Dendritic cell treated with granulocyte-macrophage colony-stimulating factor and Interleukin-4, amounts not matched to agents 40 ng/mL and 50 ng/mL, for 4 days (primary cell): ENCODE results near the gene PXMP2.
A peak's percentile ranks its signal among the peaks of the same experiment; 100 is the strongest.
"Not testable (repeated sequence)": the region's sequence is repeated elsewhere in the genome, so short reads cannot be mapped to it uniquely, and the experiment has no call there.

Experiments
- H3K27ac Mint-ChIP-seq: one replicate; pipeline ENCODE4 v1.8.0; 2022; ENCODE audit warnings: mild to moderate bottlenecking, mixed read lengths
- H3K27me3 Mint-ChIP-seq: one replicate; pipeline ENCODE4 v1.8.0; 2022; ENCODE audit warnings: mild to moderate bottlenecking, mixed read lengths
- H3K36me3 Mint-ChIP-seq: one replicate; pipeline ENCODE4 v1.8.0; 2022; ENCODE audit warnings: low read depth, mixed read lengths
- H3K4me1 Mint-ChIP-seq: one replicate; pipeline ENCODE4 v1.8.0; 2022; ENCODE audit warnings: low read depth, mixed read lengths
- H3K4me3 Mint-ChIP-seq: one replicate; pipeline ENCODE4 v1.8.0; 2022; ENCODE audit warnings: mild to moderate bottlenecking, moderate library complexity, mixed read lengths
- H3K9me3 Mint-ChIP-seq: one replicate; pipeline ENCODE4 v1.8.0; 2022; ENCODE audit warnings: mixed read lengths
- intact Hi-C: fragments of 100-400 bp; cut with micrococcal nuclease; formaldehyde crosslinking; loops from one replicate; pipeline ENCODE4 v1.15.0; 2022

The PXMP2 gene

DNA sequence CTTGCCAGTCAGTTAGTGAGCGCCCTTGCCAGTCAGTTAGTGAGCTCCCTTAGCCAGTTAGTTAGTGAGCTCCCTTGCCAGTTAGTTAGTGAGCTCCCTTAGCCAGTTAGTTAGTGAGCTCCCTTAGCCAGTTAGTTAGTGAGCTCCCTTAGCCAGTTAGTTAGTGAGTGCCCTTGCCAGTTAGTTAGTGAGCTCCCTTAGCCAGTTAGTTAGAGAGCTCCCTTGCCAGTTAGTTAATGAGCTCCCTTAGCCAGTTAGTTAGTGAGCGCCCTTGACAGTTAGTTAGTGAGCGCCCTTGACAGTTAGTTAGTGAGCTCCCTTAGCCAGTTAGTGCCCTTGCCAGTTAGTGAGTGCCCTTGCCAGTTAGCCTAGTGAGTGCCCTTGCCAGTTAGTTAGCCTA, 7.5 kb downstream of the PXMP2 start:
- H3K27me3 Mint-ChIP-seq, intact Hi-C loops, H3K27ac Mint-ChIP-seq, H3K4me1 Mint-ChIP-seq, H3K36me3 Mint-ChIP-seq, H3K9me3 Mint-ChIP-seq, H3K4me3 Mint-ChIP-seq: not testable (repeated sequence)

DNA sequence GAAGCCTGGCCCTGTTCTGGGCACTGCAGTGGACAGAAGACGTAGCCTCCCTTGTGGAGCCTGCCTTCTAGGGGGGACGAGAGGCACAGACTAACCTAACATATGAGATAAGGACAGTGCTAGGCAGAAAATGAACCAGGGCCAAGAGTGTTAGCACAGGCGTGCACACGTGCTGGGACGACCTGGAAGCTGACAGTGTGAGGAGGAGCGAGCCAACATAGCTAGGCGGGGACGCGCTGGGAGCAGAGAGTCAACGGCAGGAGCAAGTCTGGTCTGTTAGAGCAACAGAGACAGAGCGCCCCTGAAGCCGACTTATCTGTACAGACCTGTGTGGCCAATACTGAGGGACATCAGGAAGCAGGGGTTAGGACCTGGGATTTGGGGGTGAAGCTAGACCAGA, 8.0 kb downstream of the PXMP2 start:
- Mint-ChIP-seq H3K9me3 (no peaks in the 10 kb centered on the region), H3K4me1 (peaks cover 5% of the 10 kb centered on the region), H3K36me3 (no peaks in the 10 kb centered on the region), H3K27ac (no peak overlapping the region), H3K4me3 (no peak overlapping the region), H3K27me3 (no peaks in the 10 kb centered on the region)
- intact Hi-C loops = no loop called here

DNA sequence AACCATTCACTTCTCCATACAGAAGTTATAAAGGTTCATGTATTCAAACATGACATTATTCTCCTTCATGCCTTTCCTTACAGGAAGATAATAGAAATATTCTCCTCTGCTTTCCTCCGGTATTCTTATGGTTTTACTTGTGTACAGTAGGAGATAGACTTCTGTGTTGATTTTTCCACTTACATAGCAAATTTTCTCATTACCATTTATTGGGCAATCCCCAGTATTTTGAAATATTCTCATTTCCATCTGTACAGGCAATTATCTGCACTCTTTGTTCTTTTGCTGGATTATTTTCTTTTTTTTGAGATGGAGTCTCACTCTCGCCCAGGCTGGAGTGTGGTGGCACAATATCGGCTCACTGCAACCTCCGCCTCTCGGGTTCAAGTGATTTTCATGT, 11.0 kb downstream of the PXMP2 start:
- intact Hi-C loops = no loop called here
- H3K9me3 Mint-ChIP-seq = no peaks in the 10 kb centered on the region
- no peak overlapping the region for H3K4me3 Mint-ChIP-seq
- peaks cover 5% of the 10 kb centered on the region for H3K4me1 Mint-ChIP-seq
- H3K36me3 Mint-ChIP-seq = peaks cover 6% of the 10 kb centered on the region
- H3K27ac Mint-ChIP-seq = no peak overlapping the region
- no peaks in the 10 kb centered on the region for H3K27me3 Mint-ChIP-seq

DNA sequence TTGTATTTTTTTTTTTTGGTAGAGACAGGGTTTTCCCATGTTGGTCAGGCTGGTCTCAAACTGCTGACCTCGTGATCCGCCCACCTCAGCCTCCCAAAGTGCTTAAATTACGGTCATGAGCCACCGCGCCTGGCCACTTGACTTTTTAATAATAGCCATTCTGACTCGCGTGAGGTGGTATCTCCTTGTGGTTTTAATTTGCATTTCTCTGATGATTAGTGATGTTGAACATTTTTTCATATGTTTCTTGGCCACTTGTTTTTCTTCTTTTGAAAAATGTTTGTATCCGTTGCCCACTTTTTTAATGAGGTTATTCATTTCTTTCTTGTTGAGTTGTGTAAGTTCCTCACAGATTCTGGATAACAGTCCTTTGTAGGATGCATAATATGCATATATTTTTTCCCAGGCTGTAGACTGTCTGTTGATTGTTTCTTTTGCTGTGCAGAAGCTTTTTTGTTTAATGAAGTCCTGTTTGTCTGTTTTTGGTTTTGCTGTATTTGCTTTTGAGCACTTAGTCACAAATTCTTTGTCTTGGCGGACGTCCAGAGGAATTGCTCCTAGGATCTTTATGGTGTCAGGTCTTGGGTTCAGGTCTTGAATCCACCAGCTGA, 12.9 kb downstream of the PXMP2 start:
- no peak overlapping the region for H3K4me3 Mint-ChIP-seq
- H3K27me3 Mint-ChIP-seq = no peaks in the 10 kb centered on the region
- H3K9me3 Mint-ChIP-seq = no peaks in the 10 kb centered on the region
- intact Hi-C loops = no loop called here
- peaks cover 6% of the 10 kb centered on the region for H3K36me3 Mint-ChIP-seq
- H3K27ac Mint-ChIP-seq = no peak overlapping the region
- H3K4me1 Mint-ChIP-seq = peaks cover 10% of the 10 kb centered on the region

DNA sequence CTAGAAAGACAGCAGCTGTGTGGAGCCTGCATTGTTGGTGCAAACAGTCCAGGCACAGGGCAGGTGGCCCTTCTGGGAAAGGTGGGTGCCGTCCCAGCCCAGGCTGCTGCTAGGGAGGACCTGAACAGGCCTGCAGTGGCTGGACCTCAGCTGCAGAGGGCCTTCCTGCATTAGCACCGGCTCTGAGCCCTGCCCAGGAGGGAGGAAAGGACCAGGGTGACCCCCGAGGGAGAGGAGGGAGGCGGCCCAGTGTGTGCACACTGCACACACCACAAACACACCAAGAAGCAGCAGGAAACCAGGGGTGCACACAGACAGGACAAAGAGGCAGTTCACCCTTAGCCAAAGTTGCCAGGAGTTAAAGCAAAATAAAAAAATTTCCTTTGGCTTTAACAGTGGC, 15.3 kb downstream of the PXMP2 start:
- Mint-ChIP-seq H3K4me1 (peaks cover 10% of the 10 kb centered on the region), H3K36me3 (peaks cover 6% of the 10 kb centered on the region), H3K9me3 (no peaks in the 10 kb centered on the region), H3K27me3 (no peaks in the 10 kb centered on the region), H3K4me3 (no peak overlapping the region), H3K27ac (no peak overlapping the region)
- intact Hi-C loops = no loop called here

DNA sequence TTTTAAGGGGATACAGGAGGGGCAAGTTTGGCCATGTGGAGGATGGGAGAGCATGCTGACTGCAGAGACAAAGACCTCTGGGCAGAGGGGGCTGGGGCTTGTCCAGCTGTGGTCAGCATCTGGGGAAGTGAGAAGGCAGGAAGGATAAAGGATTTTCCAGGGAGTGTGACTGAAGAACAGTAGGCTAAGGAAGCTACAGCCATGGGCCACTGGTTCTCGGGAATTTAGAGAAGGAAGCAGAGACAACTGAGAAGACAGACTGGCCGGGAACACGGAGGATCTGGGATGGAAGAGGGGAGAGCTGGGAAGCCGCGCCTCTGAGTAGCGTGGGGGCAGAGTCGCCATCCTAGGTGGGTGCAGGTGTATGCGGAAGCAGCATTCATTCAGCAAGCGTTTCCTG, 16.3 kb downstream of the PXMP2 start:
- Mint-ChIP-seq H3K9me3 (no peaks in the 10 kb centered on the region), H3K27me3 (no peaks in the 10 kb centered on the region), H3K36me3 (peaks cover 6% of the 10 kb centered on the region), H3K27ac (no peak overlapping the region), H3K4me3 (no peak overlapping the region), H3K4me1 (peaks cover 5% of the 10 kb centered on the region)
- intact Hi-C loops = no loop called here

DNA sequence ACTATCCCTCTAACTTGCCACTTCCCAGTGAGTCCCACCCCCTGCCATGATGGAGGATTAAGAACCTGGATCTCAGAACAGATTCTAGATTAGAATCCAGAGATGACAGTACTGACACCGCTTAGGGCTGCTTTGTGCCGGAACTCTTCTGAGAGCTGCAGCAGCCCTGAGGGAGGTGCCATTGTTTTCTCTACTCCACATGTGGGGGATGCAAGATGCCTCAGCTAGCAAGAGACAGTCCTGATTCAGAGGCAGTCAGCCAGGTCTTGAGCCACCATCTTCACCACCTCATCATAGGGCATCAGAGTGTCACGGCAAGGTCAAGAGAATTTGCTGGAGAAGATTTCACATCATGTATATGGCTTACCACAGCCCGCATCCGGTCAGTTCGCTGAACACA, 19.9 kb downstream of the PXMP2 start:
- Mint-ChIP-seq H3K27me3 (no peaks in the 10 kb centered on the region), H3K9me3 (no peaks in the 10 kb centered on the region), H3K27ac (no peak overlapping the region), H3K4me1 (peaks cover 16% of the 10 kb centered on the region), H3K36me3 (peaks cover 7% of the 10 kb centered on the region), H3K4me3 (no peak overlapping the region)
- intact Hi-C loops = no loop called here

DNA sequence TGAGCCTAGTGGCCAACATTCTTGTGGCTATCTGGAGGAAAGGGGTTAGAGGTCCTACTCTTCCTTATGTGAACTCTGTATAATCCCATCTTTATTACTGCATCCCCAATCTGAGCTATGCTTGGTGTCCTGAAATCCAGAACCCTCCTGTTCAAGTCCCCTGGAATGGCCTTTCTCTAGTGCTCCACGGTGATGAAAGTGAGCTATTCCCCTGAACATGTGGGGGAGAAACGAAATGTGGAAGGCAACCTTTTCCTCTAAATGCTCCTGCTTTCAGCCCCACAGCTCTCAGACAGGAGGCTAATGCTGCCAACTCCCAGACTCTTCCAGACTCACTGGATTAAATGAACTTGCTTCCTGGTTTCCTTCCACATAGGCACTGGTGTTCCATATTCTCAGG, 20.8 kb downstream of the PXMP2 start:
- no peaks in the 10 kb centered on the region for H3K9me3 Mint-ChIP-seq
- no peak overlapping the region for H3K27ac Mint-ChIP-seq
- H3K4me3 Mint-ChIP-seq = no peak overlapping the region
- peaks cover 8% of the 10 kb centered on the region for H3K36me3 Mint-ChIP-seq
- no peaks in the 10 kb centered on the region for H3K27me3 Mint-ChIP-seq
- peaks cover 23% of the 10 kb centered on the region for H3K4me1 Mint-ChIP-seq
- intact Hi-C loops = no loop called here

DNA sequence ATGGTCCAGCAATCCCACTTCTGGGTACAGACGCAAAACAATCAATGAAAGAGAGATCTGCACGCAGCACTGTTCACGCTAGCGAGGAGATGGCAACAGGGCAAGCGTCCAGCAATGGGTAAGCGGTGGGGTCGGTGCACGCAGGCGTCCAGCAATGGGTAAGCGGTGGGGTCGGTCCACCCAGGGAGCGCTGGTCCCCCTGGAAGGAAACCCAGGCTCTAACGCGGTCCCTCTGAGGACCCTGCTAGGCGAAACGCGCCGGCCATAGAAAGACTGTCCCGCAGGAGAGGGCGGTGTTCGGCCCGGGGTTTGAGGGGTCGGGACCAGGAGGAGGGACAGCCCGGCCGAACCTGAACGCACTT, 22.6 kb downstream of the PXMP2 start:
- Mint-ChIP-seq H3K27me3 (no peaks in the 10 kb centered on the region), H3K4me3 (peak overlapping the region; percentile 94), H3K4me1 (peaks cover 23% of the 10 kb centered on the region), H3K36me3 (peaks cover 27% of the 10 kb centered on the region), H3K27ac (peak overlapping the region; percentile 87), H3K9me3 (no peaks in the 10 kb centered on the region)
- intact Hi-C loops = loop anchor here (2.0 kb wide), 1 partner anchor 23 kb away; the partner anchor contains the start of genes POLE and PXMP2

DNA sequence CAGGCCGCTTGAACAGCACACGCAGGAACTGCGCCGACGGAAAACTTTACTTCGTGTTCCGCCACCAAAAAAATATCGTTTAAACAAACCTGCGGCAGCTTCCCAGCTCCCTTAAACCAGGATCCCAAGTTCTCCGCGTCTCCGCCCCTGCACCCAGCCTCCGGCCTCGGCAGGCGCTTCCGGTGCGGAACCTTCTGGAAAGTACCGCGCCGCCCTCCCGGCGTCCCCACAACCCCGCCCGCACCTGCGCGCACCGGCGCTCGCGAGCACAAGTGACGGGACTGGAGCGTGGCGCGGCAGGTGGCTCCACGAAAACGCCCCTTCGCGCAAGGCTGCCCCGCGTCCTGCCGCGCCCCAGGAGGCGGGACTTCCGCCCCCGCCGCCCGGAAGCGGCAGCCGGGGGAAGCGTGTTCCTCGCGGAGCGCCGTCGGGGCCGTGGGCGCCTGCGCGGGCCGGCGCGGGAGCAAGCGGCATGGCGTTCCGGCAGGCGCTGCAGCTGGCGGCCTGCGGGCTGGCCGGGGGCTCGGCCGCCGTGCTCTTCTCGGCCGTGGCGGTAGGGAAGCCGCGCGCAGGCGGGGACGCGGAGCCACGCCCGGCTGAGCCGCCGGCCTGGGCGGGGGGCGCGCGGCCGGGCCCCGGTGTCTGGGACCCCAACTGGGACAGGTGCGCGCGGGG, 23.2 kb downstream of the PXMP2 start, which contains the start of gene PGAM5:
Gene PGAM5 (plus strand): TSS at position 438 of the 675 bp plus-strand sequence. CDS start 35 bp downstream, at position 473.
- peaks cover 32% of the 10 kb centered on the region for H3K36me3 Mint-ChIP-seq
- H3K27me3 Mint-ChIP-seq = no peaks in the 10 kb centered on the region
- intact Hi-C loops = loop anchor here (2.0 kb wide), 1 partner anchor 24 kb away; the partner anchor contains the start of genes POLE and PXMP2
- H3K9me3 Mint-ChIP-seq = no peaks in the 10 kb centered on the region
- H3K27ac Mint-ChIP-seq = peak within 1 kb of the TSS; percentile 87
- H3K4me3 Mint-ChIP-seq = peak within 1 kb of the TSS; percentile 94
- peaks cover 23% of the 10 kb centered on the region for H3K4me1 Mint-ChIP-seq

DNA sequence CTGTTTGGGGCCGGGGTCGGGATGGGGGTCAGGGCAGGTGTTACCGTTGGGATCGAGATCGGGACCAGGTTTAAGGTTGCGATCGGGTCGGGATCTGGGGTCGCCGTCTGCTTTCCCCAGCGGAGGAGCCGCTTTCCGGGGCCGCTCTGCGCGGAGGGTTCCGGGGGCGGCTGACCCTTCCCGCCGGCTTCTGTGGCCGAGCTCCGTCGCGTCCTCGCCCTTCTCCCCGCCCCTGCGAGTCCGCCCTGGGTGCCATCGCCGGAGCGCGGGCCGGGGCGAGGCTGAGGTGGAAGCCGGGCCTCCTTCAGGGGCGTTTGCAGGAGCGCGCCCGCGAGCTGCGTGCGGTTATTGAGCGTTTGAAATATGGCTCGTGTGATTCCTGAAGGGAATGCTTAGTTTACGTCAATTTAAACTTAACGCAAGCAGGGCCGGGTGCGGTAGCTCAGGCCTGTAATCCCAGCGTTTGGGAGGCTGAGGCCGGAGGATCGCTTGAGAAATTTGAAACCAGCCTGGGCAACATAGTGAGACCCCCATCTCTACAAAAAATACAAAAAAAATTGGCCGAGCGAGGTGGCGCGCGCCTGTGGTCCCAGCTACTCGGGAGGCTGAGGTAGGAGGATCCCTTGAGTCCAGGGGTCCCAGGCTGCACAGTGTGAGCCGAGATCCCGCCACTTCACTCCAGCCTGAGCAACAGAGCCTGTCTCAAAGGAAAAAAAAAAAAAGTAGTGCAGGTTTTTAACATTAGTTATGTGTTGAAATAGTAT, 23.9 kb downstream of the PXMP2 start:
- H3K36me3 Mint-ChIP-seq = peaks cover 40% of the 10 kb centered on the region
- intact Hi-C loops = loop anchor here (2.0 kb wide), 1 partner anchor 24 kb away; the partner anchor contains the start of genes POLE and PXMP2
- peak overlapping the region; percentile 87 for H3K27ac Mint-ChIP-seq
- H3K4me3 Mint-ChIP-seq = peak overlapping the region; percentile 94
- no peaks in the 10 kb centered on the region for H3K27me3 Mint-ChIP-seq
- H3K9me3 Mint-ChIP-seq = no peaks in the 10 kb centered on the region
- peaks cover 23% of the 10 kb centered on the region for H3K4me1 Mint-ChIP-seq

DNA sequence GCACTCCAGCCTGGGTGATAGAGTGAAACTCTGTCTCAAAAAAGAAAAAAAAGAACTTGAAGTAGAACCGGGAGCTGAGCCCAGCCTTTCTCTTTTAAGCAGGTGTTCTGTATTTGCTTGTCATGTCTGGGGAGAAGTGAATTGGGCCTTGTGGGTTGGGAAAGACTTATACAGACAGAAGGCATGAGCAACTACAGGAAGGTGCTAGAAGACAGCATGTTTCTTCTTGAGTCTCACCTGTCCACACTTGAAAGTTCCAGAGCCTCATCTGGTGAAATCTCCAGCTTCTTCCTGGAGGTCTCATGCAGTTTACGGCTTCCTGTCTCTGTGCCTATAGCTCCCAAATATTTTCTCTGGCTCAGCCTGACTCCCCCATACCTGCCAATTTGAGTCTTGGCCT, 25.7 kb downstream of the PXMP2 start:
- Mint-ChIP-seq H3K27me3 (no peaks in the 10 kb centered on the region), H3K4me1 (peaks cover 23% of the 10 kb centered on the region), H3K9me3 (no peaks in the 10 kb centered on the region), H3K27ac (no peak overlapping the region), H3K4me3 (no peak overlapping the region), H3K36me3 (peaks cover 58% of the 10 kb centered on the region)
- intact Hi-C loops = no loop called here

DNA sequence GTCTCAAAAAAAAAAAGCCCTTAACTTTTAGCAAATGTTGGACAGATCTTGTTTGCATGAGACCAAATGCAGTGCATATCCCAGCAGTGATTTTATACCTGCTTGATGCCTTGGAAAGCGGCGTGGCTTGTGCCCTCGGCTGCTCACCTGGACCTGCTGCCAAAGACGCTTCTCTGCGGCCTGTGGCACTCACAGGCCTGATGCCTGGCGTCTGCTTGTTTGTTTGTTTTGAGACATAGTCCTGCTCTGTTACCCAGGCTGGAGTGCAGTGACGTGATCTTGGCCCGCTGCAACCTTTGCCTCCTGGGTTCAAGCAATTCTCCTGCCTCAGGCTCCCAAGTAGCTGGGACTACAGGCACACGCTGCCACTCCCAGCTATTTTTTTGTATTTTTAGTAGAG, 28.5 kb downstream of the PXMP2 start:
- intact Hi-C loops = no loop called here

DNA sequence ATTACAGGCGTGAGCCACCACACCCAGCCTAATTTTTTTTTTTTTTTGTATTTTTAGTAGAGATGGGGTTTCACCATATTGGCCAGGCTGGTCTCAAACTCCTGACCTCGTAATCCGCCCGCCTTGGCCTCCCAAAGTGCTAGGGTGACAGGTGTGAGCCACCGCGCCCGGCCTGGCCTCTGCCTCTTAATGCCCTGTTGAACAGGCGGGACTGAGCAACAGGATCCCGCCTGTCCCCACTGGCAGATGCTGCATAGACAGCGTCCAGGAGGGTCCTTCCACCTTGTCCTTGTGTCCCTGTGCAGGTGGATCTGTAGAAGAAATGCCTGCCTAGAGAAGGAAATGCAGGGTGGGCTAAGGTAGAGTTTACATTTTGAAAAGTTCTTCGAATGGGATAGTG, 29.0 kb downstream of the PXMP2 start:
- H3K27ac Mint-ChIP-seq = no peak overlapping the region
- H3K27me3 Mint-ChIP-seq = no peaks in the 10 kb centered on the region
- peaks cover 16% of the 10 kb centered on the region for H3K4me1 Mint-ChIP-seq
- no peak overlapping the region for H3K4me3 Mint-ChIP-seq
- peaks cover 83% of the 10 kb centered on the region for H3K36me3 Mint-ChIP-seq
- no peaks in the 10 kb centered on the region for H3K9me3 Mint-ChIP-seq
- intact Hi-C loops = no loop called here

More for the DNA sequence above, 28.5 kb downstream of the PXMP2 start:
- H3K27ac Mint-ChIP-seq = no peak overlapping the region
- H3K27me3 Mint-ChIP-seq = no peaks in the 10 kb centered on the region
- no peaks in the 10 kb centered on the region for H3K9me3 Mint-ChIP-seq
- peaks cover 17% of the 10 kb centered on the region for H3K4me1 Mint-ChIP-seq
- peaks cover 78% of the 10 kb centered on the region for H3K36me3 Mint-ChIP-seq
- no peak overlapping the region for H3K4me3 Mint-ChIP-seq
